Fibroblast of upper back skin (primary cell): ENCODE results near the gene FZD7.

Experiments used
- DNase-seq: peaks from one replicate; pipeline ENCODE4 v3.0.0-alpha.2; 2013

Gene FZD7

GRCh38 chr2:202033317-202034248, at the start of gene FZD7:
Gene FZD7 (plus strand): TSS chr2:202033855. CDS start chr2:202034648, 793 bp downstream.
- DNase-seq: peak; percentile 96

GRCh38 chr2:201984333-201984732, 49.3 kb upstream of the FZD7 start:
- DNase-seq: no peak

GRCh38 chr2:201984800-201985525, 48.7 kb upstream of the FZD7 start:
- DNase-seq: no peak

DNA sequence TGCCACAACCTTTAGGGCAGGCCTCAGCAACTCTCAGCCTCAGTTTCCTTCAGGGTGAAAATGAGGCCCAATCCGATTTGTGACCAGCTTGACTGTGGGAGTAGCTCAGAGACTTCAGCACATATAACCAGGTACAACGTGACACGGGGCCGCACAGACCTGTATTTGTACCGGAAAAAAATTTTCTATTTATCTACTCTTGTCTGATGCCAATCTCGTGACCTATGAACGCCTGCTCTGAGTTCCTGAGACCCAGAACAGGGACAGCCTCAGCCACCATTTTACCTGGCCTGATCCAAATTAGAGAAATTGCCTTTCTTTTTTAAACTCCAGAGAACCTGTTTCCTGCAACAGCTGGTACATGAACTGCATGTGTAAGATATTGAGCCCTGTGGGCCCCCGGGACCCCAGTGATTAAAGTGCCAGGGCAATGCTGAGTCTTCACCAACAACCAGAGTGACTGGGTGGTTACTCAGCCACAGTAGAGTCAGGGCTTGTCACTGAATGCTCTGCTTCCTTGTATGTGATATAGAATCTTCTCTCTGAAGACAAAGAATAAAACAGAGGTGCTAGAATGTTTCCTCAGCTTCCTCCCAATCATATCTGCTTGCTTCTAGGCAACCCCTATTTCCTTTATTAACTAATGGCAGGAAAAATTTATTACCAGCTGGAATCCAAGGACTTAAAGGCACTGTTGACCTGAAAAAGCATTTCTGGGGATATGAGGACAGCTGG, 47.8 kb upstream of the FZD7 start:
- DNase-seq: no peak

DNA sequence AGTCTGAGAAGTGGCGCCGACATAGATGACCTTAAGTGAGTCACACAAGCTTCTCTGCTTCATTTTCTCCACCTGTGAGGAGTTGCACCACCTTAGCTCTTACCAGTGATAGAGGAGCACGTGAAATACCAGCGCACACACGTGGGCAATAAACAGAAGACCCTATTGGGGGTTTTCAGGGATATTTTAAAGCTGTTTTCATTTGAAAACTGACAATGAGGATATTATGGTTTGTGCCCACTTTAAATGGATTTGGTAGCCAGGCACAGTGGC, 47.3 kb upstream of the FZD7 start:
- no peak for DNase-seq

DNA sequence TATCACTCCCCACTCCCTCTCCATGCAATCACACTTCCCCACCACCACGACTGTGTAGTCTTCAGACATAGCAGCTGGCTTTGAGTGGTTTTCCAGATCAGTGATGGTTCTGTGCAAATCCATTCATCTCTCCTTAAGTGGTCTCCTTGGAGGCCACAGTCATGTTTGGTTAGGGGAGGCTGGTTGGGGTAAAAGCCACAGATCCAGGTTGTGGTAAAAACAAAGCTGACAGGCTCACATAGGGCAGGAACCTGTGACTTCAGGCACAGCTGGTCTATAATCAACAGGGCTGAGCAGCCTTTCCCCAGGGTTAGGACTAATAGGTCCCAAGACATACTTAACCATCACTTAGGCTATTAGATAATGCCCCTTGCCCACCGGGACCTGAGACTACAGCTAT, 46.2 kb upstream of the FZD7 start:
- DNase-seq: no peak

- DNase-seq: no peak
Observed at GRCh38 chr2:201990069-201990468, 43.6 kb upstream of the FZD7 start.

- no peak for DNase-seq
Observed at GRCh38 chr2:201992960-201993359, 40.7 kb upstream of the FZD7 start.

DNA sequence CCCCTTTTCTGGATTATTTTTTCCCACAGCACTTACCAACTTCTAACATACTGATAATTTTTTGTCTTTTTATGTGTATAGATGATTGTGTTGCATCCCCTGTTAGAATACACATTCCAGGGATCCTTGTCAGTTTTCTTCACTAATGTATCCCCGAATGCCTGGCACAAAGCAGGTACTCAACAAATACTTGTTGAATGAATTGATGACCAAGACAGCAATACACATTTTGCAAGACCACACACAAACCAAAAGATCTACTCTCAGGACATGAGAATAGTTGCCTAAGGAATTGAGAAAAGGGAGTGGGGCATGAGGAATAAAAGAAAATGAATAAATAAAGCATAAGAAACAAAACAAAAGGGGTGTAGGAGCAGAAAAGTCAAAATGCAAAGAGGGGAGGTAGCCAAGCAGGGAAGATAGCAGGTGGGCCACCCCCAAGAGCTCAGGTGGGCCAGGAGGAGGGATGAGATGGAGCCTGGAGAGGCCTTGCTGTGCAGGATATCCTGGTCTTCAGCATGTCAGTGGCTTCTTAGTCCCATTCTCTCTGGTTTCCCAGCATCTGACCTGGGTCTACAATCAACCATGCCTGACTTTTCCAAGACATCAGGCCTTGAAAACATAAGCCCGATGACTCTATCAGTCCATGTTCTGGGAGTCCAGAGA, 38.5 kb upstream of the FZD7 start:
- no peak for DNase-seq

- no peak for DNase-seq
Observed at GRCh38 chr2:201996006-201996405, 37.6 kb upstream of the FZD7 start.

DNA sequence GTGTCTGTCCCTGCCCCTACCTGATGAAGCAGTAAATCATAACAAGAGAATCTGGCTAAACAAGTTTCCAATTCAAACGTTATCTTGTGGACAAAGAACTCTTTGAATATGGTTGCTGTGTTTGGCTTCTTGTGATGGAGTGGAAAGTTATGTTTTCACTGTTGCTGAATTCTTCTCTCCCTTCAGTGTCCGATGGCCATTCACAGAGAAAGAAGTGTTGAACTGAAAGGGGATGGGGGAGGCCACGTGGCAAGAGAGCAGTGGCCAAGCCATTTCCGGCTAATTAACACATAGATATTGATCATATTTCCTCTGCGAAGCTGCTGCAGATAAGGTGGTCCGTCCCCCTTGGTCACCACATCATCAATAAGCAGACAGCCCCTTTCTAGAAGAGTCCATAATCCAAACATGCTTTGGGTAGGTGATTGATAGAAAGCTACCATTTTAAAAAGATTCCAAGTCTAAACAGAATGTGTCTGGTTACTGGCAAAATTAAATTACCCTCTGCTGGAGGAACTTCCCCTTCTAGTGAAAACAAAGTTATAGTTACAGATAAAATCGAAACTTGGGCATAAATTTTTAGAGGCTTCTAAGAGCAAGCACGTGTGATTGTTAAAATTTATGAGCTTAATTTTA, 36.9 kb upstream of the FZD7 start:
- DNase-seq: no peak

- peak; percentile 91 for DNase-seq
Observed at GRCh38 chr2:201999279-201999678, 34.4 kb upstream of the FZD7 start.

GRCh38 chr2:202001826-202002225, 31.8 kb upstream of the FZD7 start:
- DNase-seq: peak; percentile 24

- DNase-seq: no peak
Observed at GRCh38 chr2:202002381-202002780, 31.3 kb upstream of the FZD7 start.

DNA sequence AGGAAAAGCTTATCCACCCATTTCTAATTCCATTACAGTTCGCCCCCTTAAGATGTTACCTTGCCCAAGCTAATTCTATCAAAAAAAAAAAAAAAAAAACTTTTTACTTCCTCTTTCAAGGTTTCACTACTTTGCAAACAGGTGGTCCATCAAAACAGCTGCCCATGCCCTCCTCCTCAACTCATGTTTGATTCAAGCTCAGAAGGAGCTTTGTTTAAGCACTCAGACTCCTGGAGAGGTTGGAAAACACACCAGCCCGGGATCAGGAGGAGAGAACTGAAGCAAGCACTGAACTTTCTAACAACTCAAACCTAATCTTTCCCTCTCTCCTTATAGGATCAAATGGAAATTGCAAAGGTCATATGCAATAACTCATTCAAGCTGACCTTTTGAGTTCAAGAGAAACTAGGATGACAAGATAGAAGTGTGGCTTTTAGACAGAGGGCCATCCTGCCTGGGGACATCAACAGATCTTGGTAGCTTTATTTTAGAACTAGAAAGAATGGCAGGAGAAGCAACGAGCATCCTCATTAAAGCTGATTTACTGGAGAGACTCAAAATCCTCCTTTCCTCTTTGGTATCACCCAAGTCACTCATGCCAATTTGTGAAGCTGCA, 28.3 kb upstream of the FZD7 start:
- no peak for DNase-seq

GRCh38 chr2:202006301-202006700, 27.4 kb upstream of the FZD7 start:
- DNase-seq: peak; percentile 15

DNA sequence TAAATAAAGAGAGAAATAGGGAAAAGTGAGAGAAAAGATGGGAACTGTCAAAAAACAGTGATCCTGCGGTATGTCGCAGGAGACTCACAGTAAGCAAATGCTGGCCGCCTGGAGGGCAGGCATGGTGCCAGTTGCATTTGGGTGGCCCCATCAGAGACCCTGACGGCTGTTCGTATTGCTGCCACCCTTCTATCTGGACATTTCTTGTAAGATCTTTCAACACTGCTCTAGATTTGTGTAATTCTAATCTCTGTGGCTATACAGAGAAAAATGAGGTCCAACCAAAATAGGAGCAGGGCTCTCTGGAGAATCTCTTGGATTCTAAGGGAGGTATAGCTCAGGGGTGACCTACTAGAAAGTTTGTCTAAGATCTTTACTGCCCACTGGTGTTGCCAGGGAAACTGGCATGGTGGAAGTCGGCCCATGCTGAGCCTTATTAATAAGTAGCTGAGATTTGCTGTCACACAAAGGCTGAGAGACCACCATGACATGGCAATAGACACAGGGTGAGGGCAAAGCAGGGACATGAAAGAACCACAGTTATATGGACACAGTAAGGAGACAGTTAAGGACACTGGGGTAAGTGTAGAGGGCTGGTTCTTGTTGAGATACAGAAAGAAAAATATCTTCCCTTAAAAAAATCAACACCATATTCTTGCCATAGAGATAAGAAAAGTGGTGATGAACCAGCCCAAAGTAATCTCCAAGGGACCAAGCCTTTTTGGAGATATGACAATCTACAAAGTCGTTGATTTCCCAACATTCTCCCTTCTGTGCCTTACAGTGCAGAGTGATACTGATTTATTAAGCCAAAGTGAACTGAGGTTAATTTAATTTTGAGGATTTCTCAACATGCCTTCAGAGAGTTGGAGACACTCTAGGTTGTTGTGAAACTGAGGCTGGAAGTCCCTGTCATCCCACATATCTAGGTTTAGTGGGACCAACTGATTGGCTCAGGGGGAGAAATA, 26.4 kb upstream of the FZD7 start:
- DNase-seq: peak; percentile 27

DNA sequence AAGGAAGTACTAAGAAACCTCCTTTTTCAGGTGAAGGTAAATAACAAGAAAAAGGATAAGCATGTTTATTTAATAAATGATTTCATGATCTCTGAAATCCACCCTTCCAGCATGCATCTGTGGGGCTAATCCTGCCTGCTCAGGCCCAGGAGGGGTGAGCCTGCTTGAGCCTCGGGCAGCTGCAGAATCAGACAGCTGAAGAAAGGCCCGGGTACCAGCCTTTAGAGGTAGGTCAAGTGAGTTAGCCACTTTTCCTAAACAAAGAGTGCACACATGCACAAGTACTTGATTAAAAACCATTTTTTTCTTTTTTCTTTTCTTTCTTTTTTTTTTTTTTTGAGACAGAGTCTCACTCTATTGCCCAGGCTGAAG, 25.7 kb upstream of the FZD7 start:
- no peak for DNase-seq

DNA sequence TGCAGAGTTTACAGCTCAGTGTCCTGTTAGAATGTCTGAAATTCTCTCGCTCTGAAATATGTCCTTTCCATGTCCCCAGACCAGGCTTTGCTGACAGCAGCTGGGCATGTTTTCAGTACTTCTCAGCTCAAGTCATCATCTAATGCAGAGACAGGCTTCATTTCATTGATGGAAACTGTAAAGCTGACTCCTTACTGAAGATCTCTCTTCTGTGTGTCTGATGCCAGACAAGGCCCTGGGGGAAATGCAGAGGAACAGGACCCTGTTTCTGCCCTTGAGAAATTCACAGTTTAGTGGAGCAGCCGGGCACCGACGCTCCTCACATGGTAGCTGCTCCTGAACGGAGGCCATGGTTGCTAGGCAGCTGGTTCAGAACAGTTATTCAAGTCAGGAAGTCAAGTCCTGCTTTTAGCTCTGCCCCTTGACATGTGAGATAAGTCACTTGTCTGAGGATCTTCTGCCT, 24.6 kb upstream of the FZD7 start:
- no peak for DNase-seq

- no peak for DNase-seq
Observed at GRCh38 chr2:202009581-202009980, 24.1 kb upstream of the FZD7 start.

- peak; percentile 51 for DNase-seq
Observed at GRCh38 chr2:202014318-202014717, 19.3 kb upstream of the FZD7 start.
